HepG2 (cell line): ENCODE measurements around the gene GSAP. TPM values are rescaled to one million over a fixed set of nuclear protein-coding genes. Genes with fewer than 3 reads are reported as not detected.
A peak's percentile ranks its signal among the peaks of the same experiment; 100 is the strongest.

Experiments used
- ATAC-seq: fragments of 200-7000 bp; cut with Tn5 transposase; 3 replicates; pipeline ENCODE4 v1.9.1; 2020; ENCODE audit warnings: mild to moderate bottlenecking, moderate library complexity
- BruUV-seq: library from RNA; stranded (reverse); fragments of 400-500 nt; replicated peaks from 2 replicates; lab custom pipeline; 2021; lab: Mats Ljungman, UMichigan
- CTCF ChIA-PET: fragments of 300-600 bp; formaldehyde crosslinking; extraction: SDS; loops from one replicate; lab custom pipeline; 2021; ENCODE audit warnings: low total read pairs, inconsistent platforms, low intra/inter-chr PET ratio; lab: Yijun Ruan, JAX
- POLR2A ChIA-PET: fragments of 350-600 bp; sonication (Branson Sonifier 250); formaldehyde crosslinking; loops from one replicate; lab custom pipeline; 2020; ENCODE audit warnings: antibody characterized with exemption, inconsistent platforms; lab: Yijun Ruan, JAX
- DNase-seq: peaks from one replicate; pipeline ENCODE4 v3.0.0-alpha.2; 2015; ENCODE audit warnings: low spot score
- FAIRE-seq: peaks from 3 replicates; lab custom pipeline; 2011; peaks lifted over from hg19 to GRCh38; lab: Jason Lieb, UNC
- H2AFZ ChIP-seq: one replicate; pipeline ENCODE4 v1.6.1; 2011; ENCODE audit warnings: low read length, inconsistent platforms
- H3K27ac ChIP-seq: fragments of 300-600 bp; 3 replicates; pipeline ENCODE4 v1.8.0; 2011; ENCODE audit warnings: mixed run types, mild to moderate bottlenecking, mixed read lengths, low read length, inconsistent platforms; ENCODE audit not compliant: insufficient read depth; ENCODE audit errors: extremely low read length
- H3K27me3 ChIP-seq, 2 experiments: fragments of 200-600 bp in 1 of 2; 2 replicates in 1 of 2; 3 replicates in 1 of 2; pipeline versions ENCODE4 v1.6.0 to v1.8.0; 2011; ENCODE audit warnings: low read length in 2 of 2, mild to moderate bottlenecking in 2 of 2, moderate library complexity in 2 of 2, inconsistent platforms in 1 of 2; ENCODE audit not compliant: insufficient read depth in 2 of 2, control insufficient read depth in 1 of 2
- H3K36me3 ChIP-seq, 2 experiments: fragments of 200-600 bp in 1 of 2; replicated peaks in 1 of 2; 2 replicates in 1 of 2; 3 replicates in 1 of 2; pipeline versions ENCODE4 v1.5.1 to v1.8.0; 2011; ENCODE audit warnings: low read length in 2 of 2, inconsistent platforms in 1 of 2; ENCODE audit not compliant: insufficient read depth in 2 of 2, control insufficient read depth in 1 of 2
- H3K4me1 ChIP-seq: 2 replicates; pipeline ENCODE4 v1.5.1; 2012; ENCODE audit warnings: low read length, inconsistent platforms; ENCODE audit not compliant: insufficient read depth
- H3K4me2 ChIP-seq: 2 replicates; pipeline ENCODE4 v1.6.0; 2011; ENCODE audit warnings: low read depth, low read length, inconsistent platforms
- H3K4me3 ChIP-seq, 3 experiments: fragments of 200-600 bp in 1 of 3; sonication (generic), shearing (Covaris generic) in 1 of 3; replicated peaks in 1 of 3; 2 replicates each; pipeline ENCODE4 v1.5.1; 2011 to 2016; ENCODE audit warnings: low read length in 3 of 3, inconsistent platforms in 2 of 3, low read depth in 2 of 3, mild to moderate bottlenecking in 2 of 3, control low read depth in 1 of 3, mixed read lengths in 1 of 3; ENCODE audit not compliant: insufficient read depth in 1 of 3
- H3K79me2 ChIP-seq: one replicate; pipeline ENCODE4 v1.6.1; 2011; ENCODE audit warnings: low read length, inconsistent platforms; ENCODE audit not compliant: insufficient read depth
- H3K9ac ChIP-seq: 2 replicates; pipeline ENCODE4 v1.6.0; 2011; ENCODE audit warnings: mild to moderate bottlenecking, low read depth, low read length, inconsistent platforms; ENCODE audit not compliant: insufficient read depth
- H3K9me3 ChIP-seq: 2 replicates; pipeline ENCODE4 v1.5.1; 2012; ENCODE audit warnings: mild to moderate bottlenecking, low read length
- H4K20me1 ChIP-seq: 2 replicates; pipeline ENCODE4 v1.6.0; 2011; ENCODE audit warnings: inconsistent platforms, mild to moderate bottlenecking, low read length, moderate library complexity; ENCODE audit not compliant: insufficient read depth
- DMTF1 ChIP-seq: sonication (generic); formaldehyde crosslinking; IDR thresholded peaks from 2 replicates; pipeline ENCODE4 v1.4.0; 2020; ENCODE audit warnings: mild to moderate bottlenecking, missing genetic modification reagents
- E2F5 ChIP-seq: sonication (generic); formaldehyde crosslinking; conservative IDR thresholded peaks from 2 replicates; pipeline ENCODE4 v1.4.0; 2020; ENCODE audit warnings: missing genetic modification reagents
- FOXC1 ChIP-seq: sonication (generic); formaldehyde crosslinking; IDR thresholded peaks from 2 replicates; pipeline ENCODE4 v1.8.0; 2022; ENCODE audit warnings: mild to moderate bottlenecking, missing genetic modification reagents, borderline replicate concordance
- GTF2F1 ChIP-seq: fragments of 150-350 bp; IDR thresholded peaks from 2 replicates; pipeline ENCODE4 v1.6.1; 2014; ENCODE audit warnings: low read length
- MAFG ChIP-seq: sonication (generic); formaldehyde crosslinking; IDR thresholded peaks from 2 replicates; pipeline ENCODE4 v1.5.1; 2020; ENCODE audit warnings: mild to moderate bottlenecking, missing genetic modification reagents
- NFE2 ChIP-seq: sonication (generic); formaldehyde crosslinking; IDR thresholded peaks from 2 replicates; pipeline ENCODE4 v1.4.0; 2020; ENCODE audit warnings: missing genetic modification reagents
- NR2F6 ChIP-seq, 2 experiments: IDR thresholded peaks; 2 replicates each; pipeline ENCODE4 v1.6.1; 2016; ENCODE audit warnings: antibody characterized with exemption in 1 of 2, mild to moderate bottlenecking in 1 of 2
- TEF ChIP-seq: sonication (generic); formaldehyde crosslinking; IDR thresholded peaks from 2 replicates; pipeline ENCODE4 v1.5.0; 2020; ENCODE audit warnings: missing genetic modification reagents
- ZFP36L1 ChIP-seq: sonication (generic); formaldehyde crosslinking; IDR thresholded peaks from 2 replicates; pipeline ENCODE4 v1.8.0; 2022; ENCODE audit warnings: mild to moderate bottlenecking, missing genetic modification reagents, moderate library complexity
- ZNF326 ChIP-seq: sonication (generic); formaldehyde crosslinking; IDR thresholded peaks from 2 replicates; pipeline ENCODE4 v1.4.0; 2020; ENCODE audit warnings: missing genetic modification reagents, borderline replicate concordance
- ZNF687 ChIP-seq: sonication (generic); formaldehyde crosslinking; IDR thresholded peaks from 2 replicates; pipeline ENCODE4 v1.5.1; 2020; ENCODE audit warnings: mild to moderate bottlenecking, missing genetic modification reagents, moderate library complexity
- ZNF691 ChIP-seq: sonication (generic); formaldehyde crosslinking; IDR thresholded peaks from 2 replicates; pipeline ENCODE4 v1.4.0; 2020; ENCODE audit warnings: missing genetic modification reagents, low read depth, mild to moderate bottlenecking, borderline replicate concordance
- ZNF773 ChIP-seq: sonication (generic); formaldehyde crosslinking; IDR thresholded peaks from 2 replicates; pipeline ENCODE4 v1.4.0; 2020; ENCODE audit warnings: missing genetic modification reagents, borderline replicate concordance
- ZNF841 ChIP-seq: sonication (generic); formaldehyde crosslinking; IDR thresholded peaks from 2 replicates; pipeline ENCODE4 v1.8.1; 2023; ENCODE audit warnings: missing genetic modification reagents, borderline replicate concordance
- WGBS: methylation state at CpG from one replicate; pipeline ENCODE4 v1.1.6; 2017; ENCODE audit warnings: low lambda C conversion rate; 5-methylcytosine and 5-hydroxymethylcytosine counted together
- in situ Hi-C: cut with HindIII; loops from 2 replicates; pipeline ENCODE4 v1.10.0; 2017; ENCODE audit warnings: low pct_unique_long_range_greater_than_20kb; ENCODE audit not compliant: extremely low pct_ligation_motif_present
- intact Hi-C: fragments of 100-400 bp; cut with micrococcal nuclease; formaldehyde crosslinking; loops from one replicate; pipeline ENCODE4 v1.10.0; 2022; ENCODE audit not compliant: unreplicated experiment
- polyA plus RNA-seq, 8 experiments: library from polyadenylated mRNA; depleted of rRNA in 3 of 8; stranded (reverse) in 7 of 8; unstranded in 1 of 8; fragments of >200 nt; fragmentation: Illumina TruSeq in 4 of 8; extraction: Trizol in 4 of 8; gene quantifications; 2 replicates each; pipeline versions ENCODE4 v1.2.1 to v1.2.3, GENCODE V29; 2011 to 2016; ENCODE audit warnings: low read depth in 4 of 8, missing spikeins in 1 of 8, mixed read lengths in 1 of 8; ENCODE audit not compliant: insufficient read depth in 1 of 8
- total RNA-seq, 5 experiments: library from RNA; depleted of rRNA; stranded (reverse); fragments of >200 nt; fragmentation: Illumina TruSeq; extraction: Trizol; gene quantifications; 2 replicates each; pipeline ENCODE4 v1.2.3, GENCODE V29; 2016; ENCODE audit warnings: low read depth in 1 of 5

The GSAP gene
- total and polyA plus RNA-seq, 2 of the 13 experiments (the other 11 are each of a cell fraction or from before 2014, with no cell fraction given): 34.6 to 40.6 TPM

- Histone ChIP-seq H3K9ac (no peak overlapping the region), H3K79me2 (no peaks in the 10 kb centered on the region), H3K27me3 (no peaks in the 10 kb centered on the region), H3K9me3 (no peaks in the 10 kb centered on the region), H4K20me1 (no peaks in the 10 kb centered on the region), H3K4me2 (no peak overlapping the region), H3K4me3 (no peak overlapping the region), H3K4me1 (peaks cover 18% of the 10 kb centered on the region), H3K36me3 (peaks cover 6 to 14% of the 10 kb centered on the region in 2 experiments; a peak in 3 of 5 replicates), H3K27ac (peak overlapping the region; percentile 46), H2AFZ (no peak overlapping the region)
- ChIA-PET POLR2A (no interaction called here), CTCF (no interaction called here)
- DNase-seq (peak; percentile 29), FAIRE-seq (no peak), ATAC-seq (peak; percentile 59)
- intact Hi-C loops: no loop called here
- BruUV-seq: no TSS peak
- WGBS: 97% methylated on average over 12 of the region's 17 CpGs
- in situ Hi-C loops: no loop called here
- TF ChIP-seq TEF (CRISPR knock-in tag): no peak
- no peak for TF ChIP-seq ZFP36L1
- TF ChIP-seq ZNF691 (CRISPR knock-in tag): no peak
- TF ChIP-seq ZNF687 (CRISPR knock-in tag): peak; percentile 51
- no peak for TF ChIP-seq ZNF841 (CRISPR knock-in tag)
- peak; percentile 75; the same call in 1 of the 2 replicates for TF ChIP-seq NFE2 (CRISPR knock-in tag)
- TF ChIP-seq ZNF326 (CRISPR knock-in tag): no peak
- no peak for TF ChIP-seq GTF2F1
- TF ChIP-seq MAFG (CRISPR knock-in tag): no peak
- no peak for TF ChIP-seq ZNF773 (CRISPR knock-in tag)
- TF ChIP-seq DMTF1 (CRISPR knock-in tag): no peak
- TF ChIP-seq NR2F6 (IDR thresholded peaks at IDR 0.05): no peak
- no peak for TF ChIP-seq NR2F6 (CRISPR knock-in tag; IDR thresholded peaks at IDR 0.05)
- TF ChIP-seq FOXC1: no peak
- TF ChIP-seq E2F5: no peak
Measured at GRCh38 chr7:77306231-77307067, 109.7 kb downstream of the GSAP start.
